ENCODE measurements around the gene MRPL20. TPM values are rescaled to one million over a fixed set of nuclear protein-coding genes. Genes with fewer than 3 reads are reported as not detected.

MRPL20 gene
- total and polyA plus RNA-seq, 9 of the 15 experiments (the other 6 are each of a cell fraction or from before 2014, with no cell fraction given): 180 to 671 (median 229) TPM

DNA sequence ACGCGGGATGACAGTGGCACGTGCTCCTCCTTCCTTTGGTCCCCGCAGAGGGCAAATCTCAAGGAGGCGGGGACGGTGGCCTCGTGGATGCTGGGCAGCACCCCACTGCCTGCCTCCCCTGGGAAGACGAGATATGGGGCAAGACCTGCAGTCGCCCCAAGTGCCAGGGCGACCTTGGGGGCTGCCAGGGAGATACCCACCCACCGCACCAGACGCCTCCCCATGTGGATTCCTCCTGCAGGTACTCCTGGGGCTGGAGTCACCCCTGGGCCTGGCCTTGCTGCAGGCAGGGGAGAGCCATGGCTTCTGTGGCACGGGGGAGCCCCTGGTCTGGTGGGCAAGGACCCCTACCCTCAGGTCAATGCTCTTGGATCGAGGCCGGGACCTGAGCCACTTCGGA lies 26.2 kb downstream of the MRPL20 start (continued):
- TF ChIP-seq, protein P1, sequence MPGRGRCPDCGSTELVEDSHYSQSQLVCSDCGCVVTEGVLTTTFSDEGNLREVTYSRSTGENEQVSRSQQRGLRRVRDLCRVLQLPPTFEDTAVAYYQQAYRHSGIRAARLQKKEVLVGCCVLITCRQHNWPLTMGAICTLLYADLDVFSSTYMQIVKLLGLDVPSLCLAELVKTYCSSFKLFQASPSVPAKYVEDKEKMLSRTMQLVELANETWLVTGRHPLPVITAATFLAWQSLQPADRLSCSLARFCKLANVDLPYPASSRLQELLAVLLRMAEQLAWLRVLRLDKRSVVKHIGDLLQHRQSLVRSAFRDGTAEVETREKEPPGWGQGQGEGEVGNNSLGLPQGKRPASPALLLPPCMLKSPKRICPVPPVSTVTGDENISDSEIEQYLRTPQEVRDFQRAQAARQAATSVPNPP (IDR thresholded peaks at IDR 0.05; ENCODE audit: borderline replicate concordance, insufficient read depth, insufficient read length): no peak

DNA sequence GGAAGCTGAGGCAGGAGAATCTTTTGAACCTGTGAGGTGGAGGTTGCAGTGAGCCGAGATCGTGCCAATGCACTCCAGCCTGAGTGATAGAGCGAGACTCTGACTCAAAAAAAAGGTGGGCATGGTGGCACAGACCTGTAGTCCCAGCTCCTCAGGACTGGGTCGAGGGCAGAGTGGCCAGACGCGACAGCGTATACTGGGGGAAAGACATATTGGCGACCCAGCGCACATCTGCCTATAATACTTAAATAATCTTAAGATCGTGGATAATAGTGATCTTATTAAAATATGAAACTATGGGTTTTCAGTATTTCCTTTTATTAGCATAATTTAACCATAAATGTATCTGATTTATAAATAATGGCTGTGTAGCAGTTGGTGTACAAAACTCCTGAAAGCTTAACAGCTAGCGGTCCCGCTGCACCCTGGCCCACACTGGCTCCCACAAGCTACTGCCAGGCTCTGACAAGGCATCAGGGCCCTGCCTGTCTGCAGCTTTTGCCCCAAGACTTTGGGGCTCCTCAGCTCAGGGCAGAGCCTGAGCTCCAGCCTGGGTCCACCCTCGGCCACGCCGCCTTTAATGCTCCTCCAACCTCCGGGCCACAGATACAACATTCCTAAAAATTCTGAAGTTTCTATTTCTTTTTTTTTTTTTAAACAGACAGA lies 29.4 kb downstream of the MRPL20 start:
- ATAC-seq: no peak
- POLR2A ChIA-PET: interaction anchor here (0.6 to 4.2 kb wide), 6 partner anchors 10 to 364 kb away, joined by 3 to 54 read pairs (median 3); partner anchors contain the start of gene CCNL2

More for the DNA sequence above, 29.4 kb downstream of the MRPL20 start:
- Histone ChIP-seq H3K79me2 (ENCODE audit: control insufficient read depth, insufficient read depth, low read length) (peaks cover 26% of the 10 kb centered on the region), H3K9ac (ENCODE audit: insufficient read depth in 1 of 2, low read depth in 2 of 2, low read length in 2 of 2) (0 out of 4 replicates have a peak overlapping the region, but pooled peaks of 1 of the 2 experiments have one; percentile 41), H3K4me3 (no peak overlapping the region), H4K20me1 (replicated peaks; ENCODE audit: control insufficient read depth, insufficient read depth, low read length) (no peaks in the 10 kb centered on the region), H3K27ac (ENCODE audit: extremely low read depth, low read depth, low read length) (no peak overlapping the region), H3K4me1 (replicated peaks in 1 of 2; ENCODE audit: control insufficient read depth in 2 of 2, insufficient read depth in 2 of 2, low read length in 2 of 2) (peaks cover 5 to 50% of the 10 kb centered on the region in 2 experiments; a peak in 4 of 5 replicates), H3K4me2 (ENCODE audit: insufficient read depth, low read length) (no peak overlapping the region), H3K9me1 (ENCODE audit: control insufficient read depth, insufficient read depth, low read length) (no peaks in the 10 kb centered on the region), H3K36me3 (ENCODE audit: control insufficient read depth, insufficient read depth, low read length) (peaks cover 16% of the 10 kb centered on the region; the same call in 1 of the 3 replicates), H2AFZ (ENCODE audit: low read depth, low read length) (no peak overlapping the region), H3K9me3 (replicated peaks; ENCODE audit: control insufficient read depth, insufficient read depth, low read depth, low read length) (peaks cover 2% of the 10 kb centered on the region; the same call in 1 of the 2 replicates), H3K27me3 (ENCODE audit: control insufficient read depth in 2 of 2, insufficient read depth in 2 of 2, low read length in 2 of 2) (no peaks in the 10 kb centered on the region)
- FAIRE-seq (no peak), DNase-seq (ENCODE audit: extremely low read depth in 1 of 4, low spot score in 3 of 4) (no peak)
- no TSS peak for BruUV-seq (replicated peaks)
- TF ChIP-seq, protein P2, sequence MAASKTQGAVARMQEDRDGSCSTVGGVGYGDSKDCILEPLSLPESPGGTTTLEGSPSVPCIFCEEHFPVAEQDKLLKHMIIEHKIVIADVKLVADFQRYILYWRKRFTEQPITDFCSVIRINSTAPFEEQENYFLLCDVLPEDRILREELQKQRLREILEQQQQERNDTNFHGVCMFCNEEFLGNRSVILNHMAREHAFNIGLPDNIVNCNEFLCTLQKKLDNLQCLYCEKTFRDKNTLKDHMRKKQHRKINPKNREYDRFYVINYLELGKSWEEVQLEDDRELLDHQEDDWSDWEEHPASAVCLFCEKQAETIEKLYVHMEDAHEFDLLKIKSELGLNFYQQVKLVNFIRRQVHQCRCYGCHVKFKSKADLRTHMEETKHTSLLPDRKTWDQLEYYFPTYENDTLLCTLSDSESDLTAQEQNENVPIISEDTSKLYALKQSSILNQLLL (CRISPR knock-in tag; IDR thresholded peaks at IDR 0.05; ENCODE audit: borderline replicate concordance): 0 out of 2 replicates have a peak, but pooled peaks have one; percentile 51
- no peak for TF ChIP-seq NELFE (IDR thresholded peaks at IDR 0.05; ENCODE audit: insufficient read depth, insufficient read length)
- no peak for TF ChIP-seq PRPF4 (IDR thresholded peaks at IDR 0.05; ENCODE audit: insufficient read depth, low read depth, low read length, poor library complexity, severe bottlenecking)
- TF ChIP-seq ZNF143 (CRISPR knock-in tag; IDR thresholded peaks at IDR 0.05): no peak
- TF ChIP-seq HDGF (IDR thresholded peaks at IDR 0.05): no peak
- TF ChIP-seq, protein P3, sequence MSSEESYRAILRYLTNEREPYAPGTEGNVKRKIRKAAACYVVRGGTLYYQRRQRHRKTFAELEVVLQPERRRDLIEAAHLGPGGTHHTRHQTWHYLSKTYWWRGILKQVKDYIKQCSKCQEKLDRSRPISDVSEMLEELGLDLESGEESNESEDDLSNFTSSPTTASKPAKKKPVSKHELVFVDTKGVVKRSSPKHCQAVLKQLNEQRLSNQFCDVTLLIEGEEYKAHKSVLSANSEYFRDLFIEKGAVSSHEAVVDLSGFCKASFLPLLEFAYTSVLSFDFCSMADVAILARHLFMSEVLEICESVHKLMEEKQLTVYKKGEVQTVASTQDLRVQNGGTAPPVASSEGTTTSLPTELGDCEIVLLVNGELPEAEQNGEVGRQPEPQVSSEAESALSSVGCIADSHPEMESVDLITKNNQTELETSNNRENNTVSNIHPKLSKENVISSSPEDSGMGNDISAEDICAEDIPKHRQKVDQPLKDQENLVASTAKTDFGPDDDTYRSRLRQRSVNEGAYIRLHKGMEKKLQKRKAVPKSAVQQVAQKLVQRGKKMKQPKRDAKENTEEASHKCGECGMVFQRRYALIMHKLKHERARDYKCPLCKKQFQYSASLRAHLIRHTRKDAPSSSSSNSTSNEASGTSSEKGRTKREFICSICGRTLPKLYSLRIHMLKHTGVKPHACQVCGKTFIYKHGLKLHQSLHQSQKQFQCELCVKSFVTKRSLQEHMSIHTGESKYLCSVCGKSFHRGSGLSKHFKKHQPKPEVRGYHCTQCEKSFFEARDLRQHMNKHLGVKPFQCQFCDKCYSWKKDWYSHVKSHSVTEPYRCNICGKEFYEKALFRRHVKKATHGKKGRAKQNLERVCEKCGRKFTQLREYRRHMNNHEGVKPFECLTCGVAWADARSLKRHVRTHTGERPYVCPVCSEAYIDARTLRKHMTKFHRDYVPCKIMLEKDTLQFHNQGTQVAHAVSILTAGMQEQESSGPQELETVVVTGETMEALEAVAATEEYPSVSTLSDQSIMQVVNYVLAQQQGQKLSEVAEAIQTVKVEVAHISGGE (CRISPR knock-in tag; IDR thresholded peaks at IDR 0.05): 0 out of 6 replicates have a peak, but pooled peaks of 1 of the 3 experiments have one; percentile 7
- CTCF ChIA-PET (ENCODE audit: low intra/inter-chr PET ratio): no interaction called here
- intact Hi-C loops (cut with micrococcal nuclease) (loop anchor here (5.0 to 10.0 kb wide), 3 partner anchors 55 to 127 kb away; partner anchors contain the start of genes ACAP3, CPTP, INTS11 and PUSL1), in situ Hi-C loops (cut with MboI) (no loop called here)
- 90% methylated on average over 16 of the region's 16 CpGs for WGBS (ENCODE audit: insufficient coverage, low coverage, missing lambda C conversion rate)
